Stimulated activated CD4-positive, alpha-beta T cell treated with anti-CD3 and anti-CD28 coated beads, Interleukin-12 subunit alpha, Interleukin-12 subunit beta, amount 100 ng/mL, for 4 hours (primary cell): ENCODE results near the gene P3H2.

Experiments
- DNase-seq: peaks from one replicate; pipeline ENCODE4 v3.0.0-alpha.2; 2020

P3H2 gene

DNA sequence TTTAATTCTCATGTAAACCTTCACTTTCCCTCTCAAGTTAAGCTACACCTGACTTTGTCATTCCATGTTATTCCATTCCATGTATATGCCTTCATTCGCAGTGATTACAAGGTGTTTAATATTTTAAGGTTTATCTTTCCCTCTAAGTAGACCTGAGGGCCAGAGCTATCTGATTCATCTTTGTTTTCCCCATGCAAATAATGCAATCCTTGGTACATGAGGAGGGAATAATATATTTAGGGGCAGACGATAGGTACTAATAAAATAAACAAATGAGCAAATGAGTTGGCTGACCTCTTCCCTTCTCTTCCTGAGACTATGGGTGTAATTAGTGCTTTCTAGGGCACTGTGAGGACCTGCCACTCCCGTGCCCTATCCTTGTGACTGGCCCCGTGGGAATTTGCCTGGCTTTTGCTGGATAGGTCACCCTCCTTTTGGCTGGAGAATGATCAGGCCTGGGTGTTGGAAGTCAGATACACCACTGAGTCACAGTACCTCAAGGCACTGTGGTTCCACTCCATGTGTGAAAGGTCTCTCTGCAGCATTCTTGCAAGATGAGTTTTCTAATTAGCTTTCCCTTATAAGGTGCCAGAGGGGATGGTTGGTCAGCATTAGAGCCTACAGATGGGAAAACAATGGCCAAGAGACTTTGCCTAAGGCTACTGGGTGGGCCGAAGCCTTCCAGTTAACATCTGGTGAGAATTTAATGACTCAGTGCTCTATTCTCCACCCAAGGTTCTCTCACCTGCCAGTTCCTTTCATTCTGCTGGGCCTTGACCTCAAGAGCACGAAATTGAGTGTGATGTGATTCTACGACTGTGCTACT is 183.2 kb downstream of the P3H2 start:
- DNase-seq, result no peak

DNA sequence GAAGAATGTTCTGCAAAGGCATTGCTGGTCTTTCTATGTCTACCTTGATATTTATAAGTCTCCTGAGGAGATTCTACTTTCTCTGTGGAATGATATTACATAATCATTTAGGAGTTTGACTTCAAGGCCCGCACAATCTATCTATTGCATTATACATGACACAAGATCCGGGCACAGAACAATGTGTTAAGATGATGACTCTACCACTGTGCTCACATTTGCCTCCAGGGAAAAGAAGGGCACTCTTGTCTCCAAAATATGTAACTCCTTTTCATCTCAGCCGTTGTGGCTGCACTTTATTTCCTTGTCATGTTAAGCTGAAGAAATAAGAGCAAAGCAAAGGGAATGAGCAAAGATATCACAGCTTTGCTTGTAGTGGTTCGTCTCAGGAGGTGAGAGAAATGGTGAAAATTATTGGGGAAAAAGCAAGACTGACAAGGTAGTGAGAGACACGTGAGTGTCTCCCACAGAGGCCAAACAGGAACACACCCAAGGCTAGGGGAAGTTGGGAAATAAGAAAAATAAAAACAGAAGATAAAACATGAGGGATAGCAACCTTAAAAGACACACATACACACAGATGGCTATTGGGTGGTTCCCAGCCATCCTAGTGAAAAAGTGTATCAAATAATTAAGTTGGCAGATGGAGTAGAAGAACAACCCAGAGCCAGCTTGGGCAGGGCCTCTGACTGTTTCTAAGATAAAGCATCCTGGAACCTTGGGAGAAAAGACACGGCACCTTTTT is 184.3 kb downstream of the P3H2 start:
- no peak for DNase-seq

DNA sequence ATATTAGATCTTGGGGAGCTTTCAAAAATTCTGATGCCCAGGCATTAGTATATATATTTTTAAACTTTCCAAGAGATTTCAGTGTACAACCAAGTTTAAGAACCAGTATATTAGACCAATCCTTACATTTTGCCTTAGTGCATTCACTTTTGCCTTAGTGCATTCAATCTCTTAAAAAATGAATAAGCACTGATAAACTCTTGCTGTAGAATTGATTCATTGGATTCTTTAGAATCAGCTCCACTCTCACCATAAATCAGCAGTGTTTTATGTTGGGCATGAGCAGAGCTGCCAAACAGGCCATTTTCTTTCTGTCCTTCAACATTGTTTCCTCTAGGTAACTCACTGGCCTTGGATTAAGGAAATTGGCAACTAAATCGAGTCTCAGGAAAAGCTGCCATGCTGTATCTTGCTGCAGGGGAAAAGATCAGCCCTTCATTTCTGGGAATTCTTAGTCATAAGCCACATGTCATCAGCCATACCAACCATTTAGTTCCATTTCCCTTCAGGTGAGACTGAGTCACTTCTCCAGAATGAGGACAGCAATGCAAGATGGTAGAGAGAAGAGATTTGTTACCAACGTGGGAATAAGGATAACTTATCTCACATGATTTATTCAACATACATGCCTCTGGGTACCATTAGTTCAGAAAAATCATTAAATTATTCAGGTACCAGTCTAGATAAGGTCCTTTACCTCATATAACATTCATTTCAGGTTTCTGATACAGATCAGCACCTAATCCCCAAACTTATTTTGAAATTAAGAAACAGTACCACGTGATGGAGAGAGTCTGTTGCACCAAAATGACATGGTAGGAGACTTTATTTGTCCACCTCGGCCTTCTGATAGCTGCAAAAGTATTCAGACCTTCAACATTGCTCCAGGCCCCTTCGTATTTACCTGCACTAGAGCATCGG is 192.5 kb downstream of the P3H2 start:
- DNase-seq, result no peak

DNA sequence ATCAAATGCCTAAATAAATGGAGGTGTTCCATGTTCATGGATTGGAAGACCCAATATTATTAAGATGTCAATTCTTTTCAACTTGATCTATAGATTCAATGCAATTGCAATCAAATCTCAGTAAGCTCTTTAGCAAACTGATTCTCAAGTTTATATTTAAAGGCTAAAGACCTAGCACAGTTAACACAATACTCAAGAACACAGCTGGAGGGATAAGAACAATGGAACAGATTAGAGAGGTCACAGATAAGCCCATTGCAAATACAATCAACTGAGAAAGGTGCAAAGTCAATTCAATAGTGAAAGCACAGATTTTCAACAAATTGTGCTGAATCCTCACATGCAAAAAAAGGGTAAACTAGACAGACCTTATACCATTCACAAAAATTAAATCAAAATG is 198.9 kb downstream of the P3H2 start:
- no peak for DNase-seq

GRCh38 chr3:189914799-189915198 is 205.9 kb downstream of the P3H2 start:
- DNase-seq, result no peak

DNA sequence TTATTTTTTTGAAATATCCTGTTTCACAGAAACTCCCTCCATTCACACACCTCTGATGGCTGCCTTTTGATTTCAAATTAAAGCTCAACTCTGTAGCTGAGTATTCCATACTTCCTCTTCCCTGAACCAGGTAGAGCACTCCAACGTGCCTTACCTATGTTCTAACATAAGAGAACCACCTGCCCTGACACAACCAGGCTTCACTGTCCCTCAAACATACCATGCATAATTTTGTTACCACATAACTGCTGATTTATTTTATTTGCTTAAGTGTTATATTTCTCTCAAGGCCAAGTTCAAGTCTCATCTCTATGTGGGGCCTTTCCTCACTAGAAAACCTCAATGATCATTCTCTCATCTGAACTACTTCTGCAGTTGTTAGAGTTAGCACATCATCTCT is 209.7 kb downstream of the P3H2 start:
- DNase-seq, result no peak

DNA sequence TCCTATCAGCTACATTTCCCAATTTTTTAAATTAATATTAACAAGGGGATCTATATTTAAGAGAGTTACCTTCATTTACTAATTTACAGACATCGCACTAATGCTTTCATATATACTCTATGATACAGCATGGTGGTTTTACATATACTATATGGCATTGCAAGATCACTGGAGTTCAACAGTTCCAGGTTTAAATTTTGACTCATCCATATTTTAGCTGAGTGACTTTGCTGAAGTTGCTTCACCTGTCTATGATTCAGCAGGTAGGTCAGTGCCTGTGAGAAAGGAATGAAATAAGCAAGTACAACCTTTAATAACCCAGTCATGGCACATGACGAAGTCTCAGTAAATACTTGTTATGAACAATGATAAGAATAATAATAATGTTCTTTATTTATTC is 211.1 kb downstream of the P3H2 start:
- DNase-seq, result no peak

GRCh38 chr3:189909139-189909538 is 211.6 kb downstream of the P3H2 start:
- DNase-seq, result no peak

DNA sequence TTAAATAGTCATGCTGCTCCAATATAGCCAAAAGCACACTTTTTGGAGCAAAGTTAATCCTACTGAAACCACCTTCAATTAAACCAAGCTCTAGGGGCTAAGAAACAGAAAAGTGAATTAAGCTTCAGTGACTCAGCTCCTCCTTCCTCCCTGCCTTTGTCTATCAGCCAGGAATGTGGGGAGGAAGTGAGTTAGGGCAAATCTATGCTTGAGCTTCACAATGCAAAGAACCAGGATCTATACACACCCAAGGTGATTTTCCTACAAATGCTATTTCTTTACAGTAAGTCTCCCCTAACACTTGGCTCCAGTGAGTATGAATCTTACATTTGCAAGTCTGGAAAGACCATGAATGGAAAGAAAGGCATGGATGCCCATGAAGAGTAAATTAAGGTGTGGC is 212.1 kb downstream of the P3H2 start:
- DNase-seq, result no peak

- no peak for DNase-seq
Observed at GRCh38 chr3:189907803-189908202, 212.9 kb downstream of the P3H2 start.
